GM19463 (cell line): ENCODE measurements around the gene GFAP.

ENCODE experiments used
- ATAC-seq: cut with Tn5 transposase; IDR thresholded peaks from one replicate; pipeline ENCODE4 v1.9.1; 2021; ENCODE audit warnings: mild to moderate bottlenecking, moderate library complexity; ENCODE audit not compliant: unreplicated experiment

The GFAP gene

DNA sequence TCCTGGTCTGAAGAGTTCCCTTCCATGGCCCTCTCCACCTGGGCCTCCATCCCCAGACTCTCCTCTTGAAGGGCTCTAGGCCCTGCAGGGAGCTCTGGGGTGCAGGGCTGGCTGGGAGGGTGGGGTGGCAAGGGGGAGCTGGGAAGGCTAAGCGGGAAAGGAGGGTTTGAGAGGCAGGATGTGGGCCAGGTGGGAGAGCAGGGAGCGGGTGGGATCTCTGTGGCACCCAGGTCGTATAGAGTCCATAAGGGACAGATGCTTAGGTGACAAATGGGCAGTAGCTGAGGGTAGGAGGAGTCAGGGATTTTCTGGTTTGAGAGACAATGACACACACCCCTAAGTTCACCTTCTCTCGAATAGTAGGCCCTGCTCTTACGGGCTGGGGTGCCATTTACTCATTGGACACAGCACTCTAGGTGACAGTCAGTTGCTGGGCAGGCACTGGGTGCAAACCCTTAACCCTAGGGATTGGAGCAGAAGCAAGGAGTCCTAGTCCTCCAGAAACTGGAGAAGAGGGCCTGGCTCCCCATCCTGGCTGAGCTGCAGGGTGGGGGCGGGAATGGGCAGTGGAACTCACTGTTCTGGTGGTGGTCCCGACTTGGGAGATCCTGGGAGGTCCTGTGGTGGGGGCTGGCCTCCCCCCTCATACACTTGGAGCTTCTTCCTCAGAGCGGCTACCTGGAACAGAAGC, 16.9 kb upstream of the GFAP start:
- no peak for ATAC-seq

DNA sequence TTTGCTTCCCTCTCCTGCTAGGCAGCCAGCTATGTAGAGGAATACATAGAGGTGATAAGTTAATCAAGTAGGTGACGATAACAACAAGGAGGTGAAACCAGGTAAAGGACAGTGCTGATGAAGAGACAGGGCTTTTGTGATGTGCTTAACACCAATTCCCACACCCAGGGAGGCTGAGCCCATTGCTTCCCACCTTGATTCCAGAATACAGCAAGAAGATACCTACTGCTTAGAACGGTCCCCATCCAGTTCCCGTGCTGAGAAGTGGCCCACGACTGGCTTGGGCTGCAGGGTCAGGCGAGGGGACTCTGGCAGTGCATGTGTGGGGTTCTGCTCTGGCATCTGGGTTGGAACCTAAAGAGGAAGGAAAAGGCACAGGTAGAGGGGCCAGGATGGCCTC, 16.1 kb upstream of the GFAP start:
- no peak for ATAC-seq

DNA sequence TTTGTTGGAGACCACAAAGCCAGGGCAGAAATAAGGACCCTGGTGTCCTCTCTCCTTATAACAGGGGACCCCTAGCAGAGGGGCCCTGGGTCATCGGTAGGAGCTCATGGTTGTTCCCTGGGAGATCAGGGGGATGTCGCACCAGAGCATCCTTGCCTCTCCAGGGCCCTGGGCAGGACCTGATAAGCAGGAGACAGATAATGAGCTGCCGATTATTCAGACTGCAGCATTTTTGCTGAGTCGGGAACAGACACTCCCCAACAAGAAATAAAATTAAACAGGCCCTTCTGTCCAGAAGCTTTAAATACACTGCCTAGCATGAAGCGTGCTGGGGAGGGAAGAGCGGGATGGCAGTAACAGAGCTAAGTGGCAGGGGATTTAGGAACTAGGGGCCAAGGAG, 15.4 kb upstream of the GFAP start:
- no peak for ATAC-seq

DNA sequence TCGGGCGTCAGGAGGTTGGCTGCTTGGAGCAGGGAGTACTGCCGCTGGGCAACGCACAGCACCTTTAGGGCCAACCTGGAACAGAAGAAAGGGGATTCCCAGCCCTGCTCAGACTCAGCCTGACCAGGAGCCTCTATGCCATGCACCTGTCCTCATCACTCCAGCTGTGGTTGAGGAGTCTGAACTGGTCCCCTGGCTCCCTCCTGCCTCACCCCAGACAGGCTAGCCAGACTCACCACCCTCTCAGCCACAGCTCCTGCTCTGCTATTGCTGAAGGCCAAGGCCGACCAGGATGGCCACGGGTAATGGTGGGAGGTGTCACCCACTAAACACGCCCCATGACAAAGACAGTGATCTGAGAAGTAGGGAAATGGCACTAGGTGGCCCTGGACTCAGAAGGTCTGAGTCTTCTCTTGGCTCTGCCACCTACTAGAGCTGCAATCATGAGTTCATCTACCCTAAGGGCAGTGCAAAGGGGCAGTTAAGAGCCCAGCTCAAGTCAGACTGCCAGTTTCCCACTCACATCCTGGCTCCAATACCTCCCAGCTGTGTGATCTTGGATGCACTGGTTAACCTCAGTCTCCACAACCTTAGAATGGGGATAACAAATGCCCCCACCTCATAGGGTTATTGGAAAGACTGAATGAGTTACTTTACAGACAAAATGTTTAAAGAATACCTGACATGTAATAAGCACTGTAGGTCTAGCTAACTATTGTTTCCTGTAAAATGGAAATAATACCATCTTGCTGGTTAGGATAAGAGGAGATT, 13.8 kb upstream of the GFAP start:
- ATAC-seq: no peak

DNA sequence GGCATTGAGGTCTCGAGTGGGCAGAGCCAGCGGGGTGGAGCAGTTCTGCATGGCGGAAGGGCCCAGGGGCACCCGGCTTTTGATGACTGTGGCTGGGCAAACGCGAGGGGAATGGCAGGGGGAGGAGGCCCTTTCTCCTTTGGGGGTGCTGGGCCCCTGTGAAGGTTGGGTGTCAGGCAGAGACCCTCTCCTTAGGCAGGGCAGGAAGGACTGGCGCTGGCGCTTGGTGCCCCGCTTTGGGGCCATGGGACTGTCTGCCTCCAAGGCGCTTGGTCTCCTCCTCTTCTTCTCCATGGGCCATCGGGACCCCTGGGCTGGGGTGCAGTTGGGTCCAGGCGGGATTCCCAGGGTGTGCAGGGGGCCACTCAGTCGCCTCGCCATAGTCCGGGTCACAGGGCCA, 12.8 kb upstream of the GFAP start:
- ATAC-seq: no peak

- no peak for ATAC-seq
Measured at GRCh38 chr17:44927696-44928095, 12.4 kb upstream of the GFAP start.

DNA sequence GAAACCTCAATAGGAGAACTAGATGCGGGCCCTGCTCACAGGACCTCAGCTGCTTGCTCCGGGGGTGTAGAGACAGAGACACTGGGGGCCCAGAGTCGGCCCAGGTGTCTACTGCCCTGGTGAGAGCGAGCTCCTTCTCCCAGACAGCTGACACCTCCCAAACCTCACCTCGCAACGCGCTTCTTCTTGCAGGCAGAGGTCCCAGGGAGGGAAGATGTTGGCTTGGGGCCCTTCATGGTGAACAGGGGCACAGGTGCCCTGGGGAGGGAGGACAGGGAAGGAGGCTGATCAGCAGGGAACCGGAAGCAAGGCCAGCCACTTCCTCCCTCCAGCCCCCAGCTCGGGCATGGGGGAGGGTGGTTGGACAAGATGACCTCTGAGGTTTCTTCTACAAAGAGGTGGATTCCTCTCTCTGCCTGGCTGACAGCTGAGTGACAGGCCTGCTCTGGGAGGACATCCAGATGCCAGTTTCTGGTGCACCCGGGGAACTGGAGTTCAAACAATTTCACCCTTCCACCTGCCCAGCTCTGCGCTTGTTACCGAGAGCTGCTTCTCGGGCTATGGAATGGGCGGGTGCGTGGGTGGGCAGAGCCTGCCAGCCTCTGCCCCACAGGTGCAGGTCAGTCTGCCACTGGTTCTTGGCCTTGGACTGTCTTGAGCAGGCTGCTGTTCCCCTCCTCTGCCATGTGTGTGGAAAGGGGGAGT, 11.7 kb upstream of the GFAP start:
- ATAC-seq: no peak

GRCh38 chr17:44925731-44926697, 10.7 kb upstream of the GFAP start:
- ATAC-seq: no peak

GRCh38 chr17:44924107-44924544, 8.8 kb upstream of the GFAP start:
- no peak for ATAC-seq

GRCh38 chr17:44922746-44923470, 7.6 kb upstream of the GFAP start:
- no peak for ATAC-seq

DNA sequence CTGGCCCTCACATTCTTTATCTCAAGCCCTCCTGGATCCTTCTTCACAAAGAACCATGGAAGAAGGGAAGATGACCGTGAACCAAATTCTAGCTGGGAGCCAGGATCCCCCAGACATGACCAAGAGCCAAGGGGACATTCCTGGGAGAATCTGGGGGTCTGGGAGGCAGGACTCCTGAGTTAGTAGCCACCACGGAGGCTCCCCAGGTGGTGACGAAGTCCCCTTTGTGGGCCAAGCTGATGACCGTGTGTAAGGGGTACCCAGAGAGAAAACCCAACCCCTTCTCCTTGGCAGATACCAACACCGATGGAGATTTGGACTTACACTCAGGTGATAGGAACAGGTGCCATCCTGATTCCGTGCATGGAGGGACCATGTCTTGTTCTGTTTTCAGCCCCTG, 6.8 kb upstream of the GFAP start:
- no peak for ATAC-seq

- ATAC-seq: no peak
Measured at GRCh38 chr17:44921122-44921882, 6.0 kb upstream of the GFAP start.

- no peak for ATAC-seq
Measured at GRCh38 chr17:44920565-44920940, 5.3 kb upstream of the GFAP start.

DNA sequence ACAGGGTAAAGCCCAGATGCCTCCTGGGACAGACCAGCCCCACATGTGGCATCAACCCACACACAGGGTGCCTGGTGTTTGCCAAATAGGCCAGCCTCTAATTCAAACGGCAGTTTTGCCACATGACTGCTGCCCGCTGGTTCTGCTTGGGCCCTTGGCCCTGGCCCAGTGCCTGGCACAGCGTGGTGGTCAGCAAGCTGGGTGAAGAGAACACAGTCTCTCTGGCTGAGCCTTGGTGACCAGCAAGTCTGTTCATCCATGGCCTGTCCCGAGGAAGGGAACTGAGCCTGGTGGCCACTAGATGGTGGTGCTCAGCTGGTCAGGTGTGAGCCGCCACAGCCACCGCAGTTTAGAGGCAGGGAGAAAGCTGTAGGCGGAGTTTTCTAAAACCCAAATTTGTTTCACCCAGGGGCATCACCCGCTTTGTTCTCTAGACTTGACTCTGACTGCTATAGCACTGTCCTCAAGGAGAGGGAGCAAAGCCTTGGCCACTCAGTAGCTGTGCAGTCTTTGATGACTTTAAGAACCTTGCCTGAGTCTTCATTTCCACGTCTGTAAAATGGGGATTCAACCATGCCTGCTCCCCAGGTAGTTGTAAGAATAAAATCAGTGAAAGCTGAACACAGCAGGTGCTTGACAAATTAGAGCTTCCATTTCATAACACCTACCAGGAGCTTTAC, 4.7 kb upstream of the GFAP start:
- peak; percentile 84 for ATAC-seq

GRCh38 chr17:44919411-44919810, 4.1 kb upstream of the GFAP start:
- ATAC-seq: no peak

GRCh38 chr17:44918006-44918405, 2.7 kb upstream of the GFAP start:
- no peak for ATAC-seq

GRCh38 chr17:44917456-44917855, 2.2 kb upstream of the GFAP start:
- ATAC-seq: no peak

GRCh38 chr17:44916781-44917241, 1.5 kb upstream of the GFAP start:
- no peak for ATAC-seq
